RWPE2 (cell line): ENCODE results near the gene EGFLAM.
"Not testable (repeated sequence)": the region's sequence is repeated elsewhere in the genome, so short reads cannot be mapped to it uniquely, and the experiment has no call there.

Experiments used
- ATAC-seq: fragments of 200-7000 bp; cut with Tn5 transposase; 3 replicates; pipeline ENCODE4 v1.9.1; 2021; ENCODE audit warnings: low read depth
- DNase-seq: peaks from one replicate; pipeline ENCODE4 v3.0.0-alpha.2; 2020; ENCODE audit warnings: low spot score
- H3K27ac ChIP-seq: fragments of 450-650 bp; 2 replicates; pipeline ENCODE4 v1.5.1; 2017; ENCODE audit warnings: mild to moderate bottlenecking; ENCODE audit not compliant: poor library complexity, severe bottlenecking
- H3K27me3 ChIP-seq: fragments of 250-450 bp; sonication (Bioruptor Pico); 2 replicates; pipeline ENCODE4 v1.5.1; 2021; ENCODE audit warnings: mild to moderate bottlenecking, moderate library complexity; ENCODE audit not compliant: insufficient read depth, poor library complexity, severe bottlenecking
- H3K36me3 ChIP-seq: fragments of 250-450 bp; sonication (Bioruptor Pico); 2 replicates; pipeline ENCODE4 v1.5.1; 2020; ENCODE audit warnings: low read depth, mild to moderate bottlenecking, moderate library complexity
- H3K4me1 ChIP-seq: fragments of 250-450 bp; sonication (Bioruptor Pico); 2 replicates; pipeline ENCODE4 v1.5.1; 2021; ENCODE audit warnings: mild to moderate bottlenecking, moderate library complexity; ENCODE audit not compliant: insufficient read depth, poor library complexity, severe bottlenecking
- H3K4me3 ChIP-seq: fragments of 250-450 bp; sonication (Bioruptor Pico); 2 replicates; pipeline ENCODE4 v1.5.1; 2021; ENCODE audit warnings: mild to moderate bottlenecking, moderate library complexity; ENCODE audit not compliant: severe bottlenecking
- H3K9me3 ChIP-seq: fragments of 250-450 bp; sonication (Bioruptor Pico); 2 replicates; pipeline ENCODE4 v1.5.1; 2021; ENCODE audit warnings: mild to moderate bottlenecking, moderate library complexity; ENCODE audit not compliant: severe bottlenecking
- TF ChIP-seq, protein P1 (sequence below): fragments of 450-650 bp; IDR thresholded peaks from one replicate; pipeline ENCODE4 v1.5.1; 2017; ENCODE audit warnings: mild to moderate bottlenecking, moderate library complexity; ENCODE audit not compliant: poor library complexity, severe bottlenecking

Gene EGFLAM

GRCh38 chr5:38331831-38332230 lies 73.5 kb downstream of the EGFLAM start:
- H3K4me3 ChIP-seq, result no peak overlapping the region
- H3K4me1 ChIP-seq, result no peaks in the 10 kb centered on the region
- no peaks in the 10 kb centered on the region for H3K27me3 ChIP-seq
- no peaks in the 10 kb centered on the region for H3K36me3 ChIP-seq
- no peak overlapping the region for H3K27ac ChIP-seq
- ATAC-seq (no peak), DNase-seq (no peak)
- H3K9me3 ChIP-seq, result no peaks in the 10 kb centered on the region
- TF ChIP-seq, protein P1, sequence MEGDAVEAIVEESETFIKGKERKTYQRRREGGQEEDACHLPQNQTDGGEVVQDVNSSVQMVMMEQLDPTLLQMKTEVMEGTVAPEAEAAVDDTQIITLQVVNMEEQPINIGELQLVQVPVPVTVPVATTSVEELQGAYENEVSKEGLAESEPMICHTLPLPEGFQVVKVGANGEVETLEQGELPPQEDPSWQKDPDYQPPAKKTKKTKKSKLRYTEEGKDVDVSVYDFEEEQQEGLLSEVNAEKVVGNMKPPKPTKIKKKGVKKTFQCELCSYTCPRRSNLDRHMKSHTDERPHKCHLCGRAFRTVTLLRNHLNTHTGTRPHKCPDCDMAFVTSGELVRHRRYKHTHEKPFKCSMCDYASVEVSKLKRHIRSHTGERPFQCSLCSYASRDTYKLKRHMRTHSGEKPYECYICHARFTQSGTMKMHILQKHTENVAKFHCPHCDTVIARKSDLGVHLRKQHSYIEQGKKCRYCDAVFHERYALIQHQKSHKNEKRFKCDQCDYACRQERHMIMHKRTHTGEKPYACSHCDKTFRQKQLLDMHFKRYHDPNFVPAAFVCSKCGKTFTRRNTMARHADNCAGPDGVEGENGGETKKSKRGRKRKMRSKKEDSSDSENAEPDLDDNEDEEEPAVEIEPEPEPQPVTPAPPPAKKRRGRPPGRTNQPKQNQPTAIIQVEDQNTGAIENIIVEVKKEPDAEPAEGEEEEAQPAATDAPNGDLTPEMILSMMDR, result no peak

GRCh38 chr5:38333181-38333580 lies 74.8 kb downstream of the EGFLAM start:
- not testable (repeated sequence) for H3K27ac ChIP-seq, H3K4me1 ChIP-seq, H3K4me3 ChIP-seq, H3K36me3 ChIP-seq, H3K9me3 ChIP-seq, ATAC-seq, DNase-seq, H3K27me3 ChIP-seq

- no peaks in the 10 kb centered on the region for H3K4me1 ChIP-seq
- ATAC-seq, result no peak
- no peaks in the 10 kb centered on the region for H3K36me3 ChIP-seq
- no peak overlapping the region for H3K27ac ChIP-seq
- no peak overlapping the region for H3K4me3 ChIP-seq
- DNase-seq, result no peak
- TF ChIP-seq, protein P1, result no peak
- H3K27me3 ChIP-seq, result peaks cover 14% of the 10 kb centered on the region
- H3K9me3 ChIP-seq, result no peaks in the 10 kb centered on the region
Observed at GRCh38 chr5:38338455-38338854, 80.1 kb downstream of the EGFLAM start.

DNA sequence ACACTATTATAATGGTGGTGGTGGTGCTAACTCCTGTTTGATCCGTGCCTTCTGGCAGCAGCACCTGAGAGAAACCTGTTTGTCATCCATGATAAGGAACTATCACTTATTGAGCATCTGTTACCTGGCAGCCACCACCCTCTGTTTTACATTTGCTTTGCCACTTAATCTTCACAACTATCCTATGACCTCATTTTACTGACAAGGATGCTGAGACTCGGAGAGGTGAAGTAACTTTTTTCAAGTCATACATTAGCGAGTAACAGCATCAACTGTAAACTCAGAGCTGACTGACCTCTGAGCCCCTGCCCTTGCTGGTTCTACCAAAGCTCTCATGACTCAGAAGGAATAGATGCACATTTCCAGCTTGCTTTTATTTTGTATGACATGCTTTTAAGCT lies 81.1 kb downstream of the EGFLAM start:
- H3K27me3 ChIP-seq, result peaks cover 14% of the 10 kb centered on the region

DNA sequence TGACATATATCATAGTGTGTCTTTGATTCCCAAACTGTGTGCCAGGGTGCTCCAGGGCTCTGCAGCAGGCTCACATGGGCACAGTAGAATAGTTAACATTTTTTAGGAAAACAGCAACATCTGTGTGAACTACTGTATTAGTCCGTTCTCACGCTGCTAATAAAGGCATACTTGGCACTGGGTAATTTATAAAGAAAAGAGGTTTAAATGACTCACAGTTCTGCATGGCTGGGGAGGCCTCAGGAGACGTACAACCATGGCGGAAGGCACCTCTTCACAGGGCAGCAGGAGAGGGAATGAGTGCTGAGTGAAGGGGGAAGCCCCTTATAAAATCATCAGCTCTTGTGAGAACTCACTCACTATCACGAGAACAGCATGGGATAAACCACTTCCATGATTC lies 82.7 kb downstream of the EGFLAM start:
- Histone ChIP-seq H3K27ac (no peak overlapping the region), H3K4me1 (no peaks in the 10 kb centered on the region), H3K27me3 (peaks cover 14% of the 10 kb centered on the region), H3K9me3 (no peaks in the 10 kb centered on the region), H3K36me3 (no peaks in the 10 kb centered on the region), H3K4me3 (no peak overlapping the region)
- ATAC-seq (no peak), DNase-seq (no peak)
- TF ChIP-seq, protein P1, result no peak

More for the DNA sequence above, 81.1 kb downstream of the EGFLAM start:
- no peak for DNase-seq
- Histone ChIP-seq H3K27ac (no peak overlapping the region), H3K4me1 (no peaks in the 10 kb centered on the region), H3K36me3 (no peaks in the 10 kb centered on the region), H3K9me3 (no peaks in the 10 kb centered on the region), H3K4me3 (no peak overlapping the region)
- no peak for ATAC-seq
- TF ChIP-seq, protein P1, result no peak
